Measurements from ENCODE around the gene TCFL5. TPM values are rescaled to one million over a fixed set of nuclear protein-coding genes. Genes with fewer than 3 reads are reported as not detected.

TCFL5 gene
- polyA plus RNA-seq, 2 donors = 2.8 to 3.5 TPM

DNA sequence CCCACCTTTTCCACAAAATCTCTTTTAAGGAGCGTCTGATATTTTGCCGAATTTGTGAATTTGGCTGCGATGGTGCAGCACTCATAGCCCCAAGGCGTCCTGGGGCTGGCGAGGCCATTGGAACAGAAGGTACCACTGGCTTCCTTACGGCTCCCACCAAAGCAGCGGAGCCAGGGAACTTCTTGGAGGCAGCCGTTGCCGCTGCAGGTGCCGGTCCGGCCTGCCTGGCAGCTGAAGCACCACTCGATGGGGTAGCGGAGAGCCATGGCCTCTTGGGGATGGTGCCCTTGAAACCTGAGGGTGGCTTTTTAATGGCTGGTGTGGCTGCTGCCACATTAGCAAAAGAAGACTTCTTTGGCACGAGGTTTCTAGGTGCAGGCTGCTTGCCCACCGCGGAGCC is 34.9 kb upstream of the TCFL5 start:
- Histone ChIP-seq H3K27ac (ENCODE audit: low read depth in 2 of 2, low read length in 1 of 2) (no peak overlapping the region), H3K36me3 (ENCODE audit: control insufficient read depth in 2 of 2, insufficient read depth in 2 of 2, low read length in 1 of 2) (peaks cover 16 to 36% of the 10 kb centered on the region in 2 donors), H3K9me3 (ENCODE audit: control insufficient read depth in 2 of 2, insufficient read depth in 1 of 2, low read depth in 1 of 2, low read length in 1 of 2) (no peaks in the 10 kb centered on the region), H3K4me1 (ENCODE audit: control insufficient read depth in 2 of 2, insufficient read depth in 2 of 2, low read length in 1 of 2) (peaks cover 6 to 13% of the 10 kb centered on the region in 2 donors), H3K4me3 (ENCODE audit: low read depth in 1 of 2, low read length in 2 of 2) (no peak overlapping the region), H3K27me3 (ENCODE audit: control insufficient read depth in 1 of 2, insufficient read depth in 2 of 2, low read length in 2 of 2) (no peaks in the 10 kb centered on the region)
- 92 to 94% methylated on average over 16 of the region's 16 CpGs for WGBS, 2 donors

DNA sequence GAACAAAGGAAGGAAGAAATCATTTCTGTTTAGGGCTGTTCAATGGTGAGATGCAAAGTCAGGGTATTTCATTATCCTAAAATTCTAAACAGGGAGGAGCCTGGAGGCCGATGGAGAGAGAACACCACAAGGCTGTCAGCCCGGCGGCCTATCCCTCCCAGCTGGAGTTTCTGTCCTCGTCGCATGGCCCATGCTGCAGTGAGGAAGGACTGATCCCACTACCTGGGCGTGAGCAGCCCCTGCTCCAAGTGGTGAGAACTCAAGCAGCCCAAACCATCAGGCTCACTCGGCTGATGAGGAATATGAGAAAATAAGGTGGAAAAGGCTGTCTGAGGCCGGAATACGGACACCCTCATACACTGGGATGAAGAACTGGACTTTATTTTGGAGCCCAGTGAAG is 33.9 kb upstream of the TCFL5 start:
- no peak overlapping the region for H3K4me3 ChIP-seq (ENCODE audit: low read depth in 1 of 2, low read length in 2 of 2)
- H3K27ac ChIP-seq (ENCODE audit: low read depth in 2 of 2, low read length in 1 of 2) = no peak overlapping the region
- peaks cover 6 to 11% of the 10 kb centered on the region in 2 donors for H3K4me1 ChIP-seq (ENCODE audit: control insufficient read depth in 2 of 2, insufficient read depth in 2 of 2, low read length in 1 of 2)
- WGBS, 2 donors = 90 to 93% methylated on average over 9 of the region's 9 CpGs
- no peaks in the 10 kb centered on the region for H3K9me3 ChIP-seq (ENCODE audit: control insufficient read depth in 2 of 2, insufficient read depth in 1 of 2, low read depth in 1 of 2, low read length in 1 of 2)
- peaks cover 20 to 45% of the 10 kb centered on the region in 2 donors for H3K36me3 ChIP-seq (ENCODE audit: control insufficient read depth in 2 of 2, insufficient read depth in 2 of 2, low read length in 1 of 2)
- H3K27me3 ChIP-seq (ENCODE audit: control insufficient read depth in 1 of 2, insufficient read depth in 2 of 2, low read length in 2 of 2) = no peaks in the 10 kb centered on the region

DNA sequence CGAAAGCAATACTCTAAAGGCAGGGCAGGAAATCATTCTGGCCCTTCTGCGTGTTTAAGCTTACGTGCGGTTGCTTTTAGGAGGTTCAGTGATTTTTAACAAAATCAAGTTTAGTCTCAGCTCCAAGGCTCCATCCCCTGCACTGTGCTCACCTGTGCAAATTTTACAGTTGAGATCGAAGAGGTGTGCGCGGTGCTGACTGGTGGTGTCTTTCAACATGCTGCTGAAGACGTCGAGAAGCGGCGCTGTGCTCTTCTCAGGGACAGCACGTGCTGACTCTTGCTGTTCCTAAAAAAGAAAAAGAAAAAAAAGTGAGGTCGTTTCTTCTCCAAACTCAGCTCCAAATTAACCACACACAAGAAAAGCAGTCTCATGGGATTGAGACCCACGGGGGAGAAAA is 32.6 kb upstream of the TCFL5 start:
- H3K4me1 ChIP-seq (ENCODE audit: control insufficient read depth in 2 of 2, insufficient read depth in 2 of 2, low read length in 1 of 2) = peaks cover 2 to 5% of the 10 kb centered on the region in 2 donors
- no peak overlapping the region for H3K27ac ChIP-seq (ENCODE audit: low read depth in 2 of 2, low read length in 1 of 2)
- H3K4me3 ChIP-seq (ENCODE audit: low read depth in 1 of 2, low read length in 2 of 2) = no peak overlapping the region
- no peaks in the 10 kb centered on the region for H3K27me3 ChIP-seq (ENCODE audit: control insufficient read depth in 1 of 2, insufficient read depth in 2 of 2, low read length in 2 of 2)
- no peaks in the 10 kb centered on the region for H3K9me3 ChIP-seq (ENCODE audit: control insufficient read depth in 2 of 2, insufficient read depth in 1 of 2, low read depth in 1 of 2, low read length in 1 of 2)
- H3K36me3 ChIP-seq (ENCODE audit: control insufficient read depth in 2 of 2, insufficient read depth in 2 of 2, low read length in 1 of 2) = peaks cover 22 to 51% of the 10 kb centered on the region in 2 donors
- 90 to 91% methylated on average over 14 of the region's 14 CpGs for WGBS, 2 donors

DNA sequence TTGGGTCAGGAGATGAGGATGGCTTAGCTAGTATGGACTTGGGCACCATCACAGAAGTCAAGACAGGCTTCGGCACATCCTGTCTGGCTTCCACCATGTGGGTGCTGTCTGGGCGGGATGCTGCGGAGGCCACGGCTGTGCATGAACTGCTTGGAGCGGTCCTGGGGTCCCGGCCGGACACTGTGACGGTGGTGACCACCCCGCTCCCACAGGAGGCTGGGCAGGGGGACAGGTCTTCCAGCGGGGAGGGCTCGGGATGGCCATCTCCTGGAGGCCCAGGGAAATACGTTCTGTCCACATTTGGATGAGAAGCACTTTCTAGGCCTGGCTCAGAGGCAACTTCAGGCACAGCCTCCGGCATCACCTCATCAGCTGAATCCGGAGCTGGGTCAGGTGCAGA is 32.1 kb upstream of the TCFL5 start:
- H3K4me3 ChIP-seq (ENCODE audit: low read depth in 1 of 2, low read length in 2 of 2) = no peak overlapping the region
- H3K4me1 ChIP-seq (ENCODE audit: control insufficient read depth in 2 of 2, insufficient read depth in 2 of 2, low read length in 1 of 2) = peaks cover 0 to 2% of the 10 kb centered on the region in 2 donors
- H3K9me3 ChIP-seq (ENCODE audit: control insufficient read depth in 2 of 2, insufficient read depth in 1 of 2, low read depth in 1 of 2, low read length in 1 of 2) = no peaks in the 10 kb centered on the region
- no peaks in the 10 kb centered on the region for H3K27me3 ChIP-seq (ENCODE audit: control insufficient read depth in 1 of 2, insufficient read depth in 2 of 2, low read length in 2 of 2)
- 92 to 95% methylated on average over 14 of the region's 14 CpGs for WGBS, 2 donors
- no peak overlapping the region for H3K27ac ChIP-seq (ENCODE audit: low read depth in 2 of 2, low read length in 1 of 2)
- peaks cover 26 to 55% of the 10 kb centered on the region in 2 donors for H3K36me3 ChIP-seq (ENCODE audit: control insufficient read depth in 2 of 2, insufficient read depth in 2 of 2, low read length in 1 of 2)

DNA sequence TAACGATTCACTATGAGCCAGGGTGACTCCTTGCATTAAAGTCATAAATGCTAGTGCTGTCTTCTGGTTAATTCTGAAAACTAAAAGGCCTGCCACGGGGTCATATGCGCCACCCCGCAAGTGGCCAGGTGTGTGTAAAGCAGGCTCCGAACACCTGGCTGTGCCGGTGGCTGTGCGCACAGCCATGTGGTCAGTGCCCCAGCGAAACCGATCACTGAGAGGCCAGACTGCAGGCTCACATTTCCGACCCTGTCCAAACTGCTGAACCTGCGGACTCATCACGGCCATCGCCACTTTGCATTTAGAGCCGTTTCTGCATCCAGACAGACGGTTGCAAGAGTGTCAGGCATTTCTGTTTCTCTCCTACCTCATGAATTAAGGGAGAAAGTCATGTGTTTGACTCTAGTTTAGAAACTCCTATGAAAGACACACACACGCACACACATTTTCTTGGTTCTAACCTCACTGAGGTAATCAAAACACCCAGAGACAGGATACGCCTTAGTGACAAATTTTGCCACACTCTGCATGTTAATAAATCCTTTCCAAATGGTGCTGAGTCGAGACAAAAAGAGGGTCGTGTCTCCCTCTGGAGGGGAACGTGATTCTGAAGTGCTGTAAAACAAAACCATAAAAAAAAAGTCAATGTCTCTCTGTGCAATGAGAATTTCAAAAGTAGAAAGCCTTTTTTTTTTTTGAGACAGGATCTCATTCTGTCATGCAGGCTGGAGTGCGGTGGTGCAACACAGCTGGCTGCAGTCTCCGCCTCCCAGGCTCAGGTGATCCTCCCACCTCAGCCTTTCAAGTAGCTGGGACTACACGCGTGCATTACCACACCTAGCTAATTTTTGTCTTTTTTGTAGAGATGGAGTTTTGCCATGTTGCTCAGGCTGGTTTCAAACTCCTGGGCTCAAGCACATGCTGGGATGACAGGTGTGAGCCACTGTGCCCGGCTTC is 31.0 kb upstream of the TCFL5 start:
- peaks cover 34 to 66% of the 10 kb centered on the region in 2 donors for H3K36me3 ChIP-seq (ENCODE audit: control insufficient read depth in 2 of 2, insufficient read depth in 2 of 2, low read length in 1 of 2)
- H3K27ac ChIP-seq (ENCODE audit: low read depth in 2 of 2, low read length in 1 of 2) = no peak overlapping the region
- H3K9me3 ChIP-seq (ENCODE audit: control insufficient read depth in 2 of 2, insufficient read depth in 1 of 2, low read depth in 1 of 2, low read length in 1 of 2) = no peaks in the 10 kb centered on the region
- H3K4me3 ChIP-seq (ENCODE audit: low read depth in 1 of 2, low read length in 2 of 2) = no peak overlapping the region
- WGBS, 2 donors = 90 to 91% methylated on average over 25 of the region's 25 CpGs
- no peaks in the 10 kb centered on the region for H3K27me3 ChIP-seq (ENCODE audit: control insufficient read depth in 1 of 2, insufficient read depth in 2 of 2, low read length in 2 of 2)
- peaks cover under 1 to 2% of the 10 kb centered on the region in 2 donors for H3K4me1 ChIP-seq (ENCODE audit: control insufficient read depth in 2 of 2, insufficient read depth in 2 of 2, low read length in 1 of 2)

DNA sequence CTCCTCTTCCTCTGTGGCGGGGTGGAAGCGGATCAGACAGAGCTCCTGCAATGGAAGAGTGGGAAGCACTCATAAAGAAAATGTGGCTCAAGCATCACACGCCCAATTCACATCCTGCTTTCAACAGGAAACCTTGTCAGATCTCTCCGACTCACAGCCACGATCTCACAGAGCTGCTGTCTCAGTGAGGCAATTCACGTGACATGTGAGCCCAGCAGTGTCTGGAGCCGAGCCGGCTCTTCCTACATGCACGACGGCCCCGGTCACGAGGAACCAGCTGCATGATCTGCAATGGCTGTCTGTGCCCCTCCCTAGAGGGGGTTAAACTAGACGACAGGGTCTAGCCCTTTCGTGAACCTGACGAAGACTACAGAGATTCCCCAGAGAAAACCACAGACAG is 29.5 kb upstream of the TCFL5 start:
- Histone ChIP-seq H3K9me3 (ENCODE audit: control insufficient read depth in 2 of 2, insufficient read depth in 1 of 2, low read depth in 1 of 2, low read length in 1 of 2) (no peaks in the 10 kb centered on the region), H3K4me3 (ENCODE audit: low read depth in 1 of 2, low read length in 2 of 2) (no peak overlapping the region), H3K27me3 (ENCODE audit: control insufficient read depth in 1 of 2, insufficient read depth in 2 of 2, low read length in 2 of 2) (no peaks in the 10 kb centered on the region), H3K4me1 (ENCODE audit: control insufficient read depth in 2 of 2, insufficient read depth in 2 of 2, low read length in 1 of 2) (peaks cover 0 to 3% of the 10 kb centered on the region in 2 donors), H3K27ac (ENCODE audit: low read depth in 2 of 2, low read length in 1 of 2) (no peak overlapping the region), H3K36me3 (ENCODE audit: control insufficient read depth in 2 of 2, insufficient read depth in 2 of 2, low read length in 1 of 2) (peaks cover 38 to 71% of the 10 kb centered on the region in 2 donors)
- WGBS, 2 donors = 85 to 87% methylated on average over 15 of the region's 15 CpGs

DNA sequence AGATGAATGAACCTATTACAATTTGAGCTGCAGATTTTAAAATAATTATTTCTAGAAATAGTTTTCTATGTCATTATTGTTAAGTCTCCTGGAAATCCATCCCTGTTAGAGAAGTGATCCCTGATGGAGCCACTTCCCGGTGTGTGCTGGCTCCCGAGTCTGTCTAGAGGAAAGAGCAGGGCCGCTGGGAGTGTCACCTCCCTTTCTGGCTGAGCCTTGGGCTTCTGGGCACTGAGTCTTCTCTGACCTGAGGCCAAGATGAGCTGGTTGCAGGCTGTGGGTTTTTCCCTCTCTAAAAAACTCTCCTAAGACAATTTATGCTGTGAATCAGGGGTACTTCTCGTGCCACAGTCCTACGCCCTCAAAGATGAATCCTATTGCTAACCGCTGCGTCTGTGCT is 28.8 kb upstream of the TCFL5 start:
- no peak overlapping the region for H3K27ac ChIP-seq (ENCODE audit: low read depth in 2 of 2, low read length in 1 of 2)
- H3K4me1 ChIP-seq (ENCODE audit: control insufficient read depth in 2 of 2, insufficient read depth in 2 of 2, low read length in 1 of 2) = peaks cover 0 to 3% of the 10 kb centered on the region in 2 donors
- peaks cover 41 to 65% of the 10 kb centered on the region in 2 donors for H3K36me3 ChIP-seq (ENCODE audit: control insufficient read depth in 2 of 2, insufficient read depth in 2 of 2, low read length in 1 of 2)
- WGBS, 2 donors = 85 to 90% methylated on average over 7 of the region's 7 CpGs
- no peak overlapping the region for H3K4me3 ChIP-seq (ENCODE audit: low read depth in 1 of 2, low read length in 2 of 2)
- no peaks in the 10 kb centered on the region for H3K27me3 ChIP-seq (ENCODE audit: control insufficient read depth in 1 of 2, insufficient read depth in 2 of 2, low read length in 2 of 2)
- no peaks in the 10 kb centered on the region for H3K9me3 ChIP-seq (ENCODE audit: control insufficient read depth in 2 of 2, insufficient read depth in 1 of 2, low read depth in 1 of 2, low read length in 1 of 2)

DNA sequence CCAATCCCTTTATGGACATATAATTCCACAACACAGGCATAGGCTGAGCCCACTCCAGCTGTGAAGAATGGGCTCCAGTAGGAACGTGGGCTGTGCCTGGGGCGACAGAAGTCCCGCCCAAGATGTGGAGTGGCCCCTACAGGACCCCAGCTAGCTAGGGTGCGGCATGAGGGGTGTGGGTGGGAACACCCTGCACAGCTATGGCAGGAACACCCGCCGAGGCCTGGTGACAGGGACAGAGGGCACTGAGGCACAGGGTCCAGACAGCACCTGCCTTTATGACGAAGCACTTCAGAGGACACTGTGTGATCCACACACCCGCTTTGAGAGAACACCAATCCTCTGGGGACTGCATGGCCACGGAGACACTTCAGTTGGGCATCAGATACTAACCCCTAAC is 28.2 kb upstream of the TCFL5 start:
- 88 to 94% methylated on average over 9 of the region's 9 CpGs for WGBS, 2 donors
- Histone ChIP-seq H3K36me3 (ENCODE audit: control insufficient read depth in 2 of 2, insufficient read depth in 2 of 2, low read length in 1 of 2) (peaks cover 41 to 62% of the 10 kb centered on the region in 2 donors), H3K27ac (ENCODE audit: low read depth in 2 of 2, low read length in 1 of 2) (no peak overlapping the region), H3K27me3 (ENCODE audit: control insufficient read depth in 1 of 2, insufficient read depth in 2 of 2, low read length in 2 of 2) (no peaks in the 10 kb centered on the region), H3K4me1 (ENCODE audit: control insufficient read depth in 2 of 2, insufficient read depth in 2 of 2, low read length in 1 of 2) (peaks cover 0 to 3% of the 10 kb centered on the region in 2 donors), H3K4me3 (ENCODE audit: low read depth in 1 of 2, low read length in 2 of 2) (no peak overlapping the region), H3K9me3 (ENCODE audit: control insufficient read depth in 2 of 2, insufficient read depth in 1 of 2, low read depth in 1 of 2, low read length in 1 of 2) (no peaks in the 10 kb centered on the region)

DNA sequence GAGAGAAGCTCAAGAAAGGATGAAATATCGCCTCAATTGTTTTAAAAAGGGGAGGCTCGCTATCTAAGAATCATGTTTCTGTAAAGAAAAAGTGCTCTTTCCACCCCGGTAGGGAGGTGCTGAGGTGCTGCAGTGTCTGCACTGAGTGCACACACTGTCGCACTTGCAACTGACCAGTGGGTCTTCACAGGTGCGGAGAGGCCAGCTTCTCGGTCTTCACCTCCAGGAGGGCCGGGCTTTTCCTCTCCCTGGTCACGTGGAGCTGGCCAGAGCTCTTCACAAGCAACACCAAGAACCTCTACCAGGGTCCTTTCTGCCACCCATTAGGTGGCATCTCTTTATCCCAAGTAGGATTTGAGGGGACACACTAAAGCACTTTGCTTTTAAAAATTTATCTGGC is 27.8 kb upstream of the TCFL5 start:
- Histone ChIP-seq H3K9me3 (ENCODE audit: control insufficient read depth in 2 of 2, insufficient read depth in 1 of 2, low read depth in 1 of 2, low read length in 1 of 2) (no peaks in the 10 kb centered on the region), H3K4me3 (ENCODE audit: low read depth in 1 of 2, low read length in 2 of 2) (no peak overlapping the region), H3K27ac (ENCODE audit: low read depth in 2 of 2, low read length in 1 of 2) (no peak overlapping the region), H3K27me3 (ENCODE audit: control insufficient read depth in 1 of 2, insufficient read depth in 2 of 2, low read length in 2 of 2) (no peaks in the 10 kb centered on the region), H3K36me3 (ENCODE audit: control insufficient read depth in 2 of 2, insufficient read depth in 2 of 2, low read length in 1 of 2) (peaks cover 40 to 58% of the 10 kb centered on the region in 2 donors), H3K4me1 (ENCODE audit: control insufficient read depth in 2 of 2, insufficient read depth in 2 of 2, low read length in 1 of 2) (peaks cover 0 to 3% of the 10 kb centered on the region in 2 donors)
- 91 to 93% methylated on average over 8 of the region's 8 CpGs for WGBS, 2 donors

DNA sequence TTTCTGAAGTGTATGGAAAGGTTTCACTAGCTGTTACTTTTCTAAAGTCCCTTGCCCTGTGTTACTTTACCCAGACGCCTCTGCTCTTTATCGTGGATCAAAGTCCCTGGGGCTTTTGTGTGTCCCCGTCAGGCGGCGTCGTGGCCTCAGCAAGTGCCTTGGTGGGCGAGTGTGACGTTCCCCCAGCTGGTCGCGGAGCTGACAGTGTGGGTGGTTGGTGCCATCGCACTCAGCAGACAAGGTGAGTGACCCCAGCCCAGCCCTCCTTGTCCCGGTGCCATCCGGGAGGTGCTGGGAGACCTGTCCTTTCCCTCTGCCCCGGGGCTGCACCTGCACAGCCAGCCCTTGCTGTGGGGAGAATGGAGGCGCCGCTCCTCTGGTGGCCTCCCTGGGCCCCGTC is 27.3 kb upstream of the TCFL5 start:
- no peak overlapping the region for H3K4me3 ChIP-seq (ENCODE audit: low read depth in 1 of 2, low read length in 2 of 2)
- peaks cover 0 to 3% of the 10 kb centered on the region in 2 donors for H3K4me1 ChIP-seq (ENCODE audit: control insufficient read depth in 2 of 2, insufficient read depth in 2 of 2, low read length in 1 of 2)
- no peak overlapping the region for H3K27ac ChIP-seq (ENCODE audit: low read depth in 2 of 2, low read length in 1 of 2)
- peaks cover 35 to 54% of the 10 kb centered on the region in 2 donors for H3K36me3 ChIP-seq (ENCODE audit: control insufficient read depth in 2 of 2, insufficient read depth in 2 of 2, low read length in 1 of 2)
- WGBS, 2 donors = 89 to 93% methylated on average over 17 of the region's 17 CpGs
- no peaks in the 10 kb centered on the region for H3K9me3 ChIP-seq (ENCODE audit: control insufficient read depth in 2 of 2, insufficient read depth in 1 of 2, low read depth in 1 of 2, low read length in 1 of 2)
- no peaks in the 10 kb centered on the region for H3K27me3 ChIP-seq (ENCODE audit: control insufficient read depth in 1 of 2, insufficient read depth in 2 of 2, low read length in 2 of 2)
